SH-SY5Y (cell line): ENCODE results near the gene SSC5D.

Source experiments
- GATA2 ChIP-seq: IDR thresholded peaks from 2 replicates; pipeline ENCODE4 v1.6.1; 2011; ENCODE audit warnings: mild to moderate bottlenecking, low read depth, low read length
- GATA3 ChIP-seq: IDR thresholded peaks from 2 replicates; pipeline ENCODE4 v1.6.1; 2011; ENCODE audit warnings: low read depth, mild to moderate bottlenecking, low read length, moderate library complexity

Gene SSC5D

GRCh38 chr19:55487924-55488687 is at the start of gene SSC5D:
TSS of gene SSC5D (plus strand) at chr19:55488436. CDS start at chr19:55488590, 154 bp downstream.
- TF ChIP-seq GATA3: no peak
- TF ChIP-seq GATA2: no peak

GRCh38 chr19:55439052-55439451 is 49.2 kb upstream of the SSC5D start:
- TF ChIP-seq GATA3 (no peak), GATA2 (no peak)

GRCh38 chr19:55440411-55441105 is 47.7 kb upstream of the SSC5D start:
- TF ChIP-seq GATA3 (no peak), GATA2 (no peak)

GRCh38 chr19:55441319-55441691 is 46.9 kb upstream of the SSC5D start:
- TF ChIP-seq GATA2 (no peak), GATA3 (no peak)

GRCh38 chr19:55441692-55442321 is 46.4 kb upstream of the SSC5D start:
- TF ChIP-seq GATA2: no peak
- TF ChIP-seq GATA3: no peak

GRCh38 chr19:55442372-55442961 is 45.8 kb upstream of the SSC5D start:
- no peak for TF ChIP-seq GATA2
- no peak for TF ChIP-seq GATA3

GRCh38 chr19:55443045-55443823 is 45.0 kb upstream of the SSC5D start, which contains the start of gene SHISA7:
TSS of gene SHISA7 (minus strand) at chr19:55443300. CDS start at chr19:55442863, 437 bp downstream.
- TF ChIP-seq GATA3 (no peak), GATA2 (no peak)

- no peak for TF ChIP-seq GATA3
- no peak for TF ChIP-seq GATA2
Observed at GRCh38 chr19:55443824-55444480, 44.3 kb upstream of the SSC5D start.

GRCh38 chr19:55444646-55445045 is 43.6 kb upstream of the SSC5D start:
- TF ChIP-seq GATA3 (no peak), GATA2 (no peak)

- TF ChIP-seq GATA3 (no peak), GATA2 (no peak)
Observed at GRCh38 chr19:55446060-55446459, 42.2 kb upstream of the SSC5D start.

GRCh38 chr19:55447421-55448174 is 40.6 kb upstream of the SSC5D start:
- no peak for TF ChIP-seq GATA2
- TF ChIP-seq GATA3: no peak

- TF ChIP-seq GATA3 (no peak), GATA2 (no peak)
Observed at GRCh38 chr19:55449469-55449868, 38.8 kb upstream of the SSC5D start.
